Upper lobe of right lung (tissue), 1 donor: ENCODE measurements around the gene NKX1-2. TPM values are rescaled to one million over a fixed set of nuclear protein-coding genes. Genes with fewer than 3 reads are reported as not detected.

Experiments used
- ATAC-seq: fragments of 200-7000 bp; cut with Tn5 transposase; one replicate; pipeline ENCODE4 v1.9.1; 2020; ENCODE audit warnings: mild to moderate bottlenecking, moderate library complexity
- DNase-seq: peaks from one replicate; pipeline ENCODE4 v3.0.0-alpha.2; 2020
- H3K27ac ChIP-seq: fragments of 200-600 bp; one replicate; pipeline ENCODE4 v1.8.0; 2022
- H3K27me3 ChIP-seq: fragments of 200-600 bp; one replicate; pipeline ENCODE4 v1.8.0; 2022; ENCODE audit warnings: mild to moderate bottlenecking
- H3K36me3 ChIP-seq: fragments of 200-600 bp; one replicate; pipeline ENCODE4 v1.8.0; 2022
- H3K4me1 ChIP-seq: fragments of 200-600 bp; one replicate; pipeline ENCODE4 v1.8.0; 2022
- H3K4me3 ChIP-seq: fragments of 200-600 bp; one replicate; pipeline ENCODE4 v1.8.0; 2022; ENCODE audit warnings: mild to moderate bottlenecking
- H3K9me3 ChIP-seq: fragments of 200-600 bp; one replicate; pipeline ENCODE4 v1.8.0; 2022
- CTCF ChIP-seq: fragments of 200-600 bp; IDR thresholded peaks from one replicate; pipeline ENCODE4 v1.8.0; 2022; ENCODE audit warnings: antibody characterized with exemption
- intact Hi-C: fragments of 100-400 bp; cut with DNase I; formaldehyde crosslinking; loops from one replicate; pipeline ENCODE4 v1.11.0; 2022
- long read RNA-seq: library from polyadenylated mRNA; unstranded; transcript quantifications from one replicate; pipeline ENCODE4 v2.0.0, GENCODE V29; 2021
- total RNA-seq: library from RNA; stranded (reverse); fragmentation: NEBNext Ultra II Directional; extraction: Animal tissue kit (Norgen Biotek cat#: 25700); gene quantifications from one replicate; pipeline ENCODE4 v1.2.1, GENCODE V29; 2021
- donor health status: DM: no; HTN: yes; CAD: no; lungs with severe emphysema.

The NKX1-2 gene
- not detected for total RNA-seq
- long read RNA-seq, result 0 reads

GRCh38 chr10:124450012-124450782 is at the start of gene NKX1-2:
Gene NKX1-2 (minus strand): TSS chr10:124450035. CDS start chr10:124449943, 92 bp downstream.
- no peak for TF ChIP-seq CTCF
- intact Hi-C loops, result no loop called here
- ATAC-seq (peak; percentile 24), DNase-seq (no peak)
- Histone ChIP-seq H3K27ac (no peak within 1 kb of the TSS), H3K36me3 (no peaks in the 10 kb centered on the region), H3K4me3 (no peak within 1 kb of the TSS), H3K4me1 (peaks cover 10% of the 10 kb centered on the region), H3K27me3 (peaks cover 89% of the 10 kb centered on the region), H3K9me3 (no peaks in the 10 kb centered on the region)

GRCh38 chr10:124498056-124498455 is 48.2 kb upstream of the NKX1-2 start:
- H3K4me1 ChIP-seq, result no peaks in the 10 kb centered on the region
- no peaks in the 10 kb centered on the region for H3K27me3 ChIP-seq
- no peak for ATAC-seq
- intact Hi-C loops, result no loop called here
- no peak for TF ChIP-seq CTCF
- no peak overlapping the region for H3K4me3 ChIP-seq
- H3K27ac ChIP-seq, result no peak overlapping the region
- no peak for DNase-seq
- H3K9me3 ChIP-seq, result no peaks in the 10 kb centered on the region
- H3K36me3 ChIP-seq, result no peaks in the 10 kb centered on the region

GRCh38 chr10:124497196-124497881 is 47.5 kb upstream of the NKX1-2 start:
- no peak for TF ChIP-seq CTCF

GRCh38 chr10:124496620-124497019 is 46.8 kb upstream of the NKX1-2 start:
- no peak overlapping the region for H3K4me3 ChIP-seq
- no peaks in the 10 kb centered on the region for H3K4me1 ChIP-seq
- intact Hi-C loops, result no loop called here
- H3K27me3 ChIP-seq, result no peaks in the 10 kb centered on the region
- no peak for TF ChIP-seq CTCF
- ATAC-seq (no peak), DNase-seq (no peak)
- H3K9me3 ChIP-seq, result no peaks in the 10 kb centered on the region
- H3K36me3 ChIP-seq, result no peaks in the 10 kb centered on the region
- no peak overlapping the region for H3K27ac ChIP-seq

More at GRCh38 chr10:124497196-124497881, 47.5 kb upstream of the NKX1-2 start:
- ATAC-seq (no peak), DNase-seq (no peak)
- intact Hi-C loops, result no loop called here
- Histone ChIP-seq H3K9me3 (no peaks in the 10 kb centered on the region), H3K4me1 (no peaks in the 10 kb centered on the region), H3K27ac (no peak overlapping the region), H3K36me3 (no peaks in the 10 kb centered on the region), H3K4me3 (no peak overlapping the region), H3K27me3 (no peaks in the 10 kb centered on the region)

- Histone ChIP-seq H3K4me1 (no peaks in the 10 kb centered on the region), H3K27ac (no peak overlapping the region), H3K4me3 (no peak overlapping the region), H3K27me3 (no peaks in the 10 kb centered on the region), H3K36me3 (no peaks in the 10 kb centered on the region), H3K9me3 (no peaks in the 10 kb centered on the region)
- DNase-seq (no peak), ATAC-seq (no peak)
- intact Hi-C loops, result no loop called here
- no peak for TF ChIP-seq CTCF
Measured at GRCh38 chr10:124496150-124496549, 46.3 kb upstream of the NKX1-2 start.
